IPS-15b (cell line): ENCODE measurements around the gene B3GAT1.

Source experiments
- H3K27me3 ChIP-seq: one replicate; pipeline ENCODE4 v1.6.1; 2013; ENCODE audit warnings: low read length; ENCODE audit not compliant: control insufficient read depth, insufficient read depth
- H3K36me3 ChIP-seq: one replicate; pipeline ENCODE4 v1.6.1; 2013; ENCODE audit warnings: low read length; ENCODE audit not compliant: control insufficient read depth, insufficient read depth
- H3K4me1 ChIP-seq: one replicate; pipeline ENCODE4 v1.6.1; 2013; ENCODE audit warnings: mild to moderate bottlenecking, low read length; ENCODE audit not compliant: control insufficient read depth, insufficient read depth
- H3K4me3 ChIP-seq: one replicate; pipeline ENCODE4 v1.5.1; 2013; ENCODE audit warnings: low read depth, low read length
- H3K9ac ChIP-seq: one replicate; pipeline ENCODE4 v1.6.1; 2013; ENCODE audit warnings: low read depth, mild to moderate bottlenecking, low read length
- H3K9me3 ChIP-seq: one replicate; pipeline ENCODE4 v1.6.1; 2013; ENCODE audit warnings: mild to moderate bottlenecking, low read length; ENCODE audit not compliant: control insufficient read depth, insufficient read depth

B3GAT1 gene

DNA sequence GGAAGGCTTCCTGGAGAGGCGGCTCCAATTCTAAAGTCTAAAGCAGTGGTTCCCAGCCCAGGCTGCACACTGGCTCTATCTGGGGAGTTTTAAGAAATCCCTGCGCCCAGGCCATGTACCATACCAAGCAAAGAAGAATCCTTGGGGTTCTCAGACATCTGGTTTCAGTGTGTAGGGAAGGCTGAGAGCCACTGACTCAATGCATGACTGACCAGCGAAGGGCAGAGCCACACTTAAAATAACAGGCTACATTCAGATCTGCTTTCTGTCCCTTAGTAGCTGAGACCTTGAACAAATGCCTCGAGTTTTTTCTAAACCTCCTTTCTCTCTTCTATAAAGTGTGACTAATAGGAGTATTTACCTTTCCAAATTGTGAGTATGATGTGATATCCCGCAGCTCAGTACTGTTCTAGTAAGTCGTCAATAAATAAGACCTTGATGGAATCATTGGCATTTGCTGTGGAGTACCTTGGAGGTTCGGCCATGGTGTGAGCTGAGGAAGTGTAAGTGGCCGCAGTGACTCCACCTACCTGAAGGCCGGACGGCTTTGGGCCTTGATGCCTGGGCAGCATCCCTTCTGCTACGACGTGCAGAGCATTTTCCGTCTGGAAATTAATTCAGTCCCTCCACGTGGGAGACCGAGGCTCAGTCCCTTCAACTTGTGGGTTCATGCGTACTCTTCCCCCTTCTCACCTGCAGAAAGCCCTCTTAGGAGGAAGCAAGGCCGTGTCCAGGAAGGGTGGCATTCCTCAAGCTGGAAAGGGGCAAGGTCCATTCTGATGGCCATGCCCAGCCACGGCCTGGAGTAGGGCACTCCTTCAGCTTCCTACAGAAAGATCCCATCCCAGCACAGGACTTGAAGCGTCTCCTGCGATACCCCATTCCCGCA, 55.1 kb downstream of the B3GAT1 start:
- Histone ChIP-seq H3K4me1 (no peaks in the 10 kb centered on the region), H3K36me3 (no peaks in the 10 kb centered on the region), H3K4me3 (no peak overlapping the region), H3K9ac (no peak overlapping the region), H3K9me3 (no peaks in the 10 kb centered on the region), H3K27me3 (no peaks in the 10 kb centered on the region)

DNA sequence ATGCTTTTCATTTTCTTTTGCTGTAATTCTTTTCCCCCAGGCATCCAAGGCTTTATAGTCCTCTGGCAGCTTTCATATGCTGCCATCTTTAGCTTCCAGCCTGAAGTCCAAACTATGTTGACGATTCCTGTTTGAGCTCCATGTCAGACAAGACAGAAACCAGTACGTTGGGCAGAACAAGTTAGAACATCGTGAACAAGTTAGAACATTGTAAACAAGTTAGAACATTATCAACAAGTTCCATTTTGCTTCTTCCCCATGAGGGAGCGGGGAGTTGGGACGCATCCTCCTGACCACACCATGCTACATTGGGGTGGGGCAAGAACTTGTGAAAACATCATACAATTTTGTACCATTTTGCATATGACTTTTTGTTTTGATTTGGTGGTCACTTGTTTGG, 56.4 kb downstream of the B3GAT1 start:
- Histone ChIP-seq H3K4me3 (no peak overlapping the region), H3K4me1 (no peaks in the 10 kb centered on the region), H3K9ac (no peak overlapping the region), H3K9me3 (no peaks in the 10 kb centered on the region), H3K36me3 (no peaks in the 10 kb centered on the region), H3K27me3 (no peaks in the 10 kb centered on the region)

DNA sequence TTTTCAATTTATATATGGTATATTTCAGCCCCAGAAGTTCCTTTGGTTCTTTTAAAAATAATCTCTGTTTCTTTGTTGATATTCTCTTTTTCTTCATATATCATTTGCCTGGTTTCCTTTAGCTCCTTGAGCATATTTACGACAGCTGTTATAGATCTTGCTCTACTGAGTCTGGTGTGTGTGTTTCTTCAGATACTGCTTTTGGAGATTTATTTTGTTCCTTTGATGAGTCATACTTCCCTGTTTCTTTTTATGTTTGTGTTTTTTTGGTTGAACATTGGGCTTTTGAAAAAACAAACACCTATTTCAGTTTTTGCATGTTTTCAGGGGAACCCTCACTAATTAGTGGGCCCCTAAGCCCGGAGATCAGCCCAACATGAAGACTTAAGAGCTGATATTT, 56.9 kb downstream of the B3GAT1 start:
- Histone ChIP-seq H3K4me3 (no peak overlapping the region), H3K9ac (no peak overlapping the region), H3K4me1 (no peaks in the 10 kb centered on the region), H3K27me3 (no peaks in the 10 kb centered on the region), H3K36me3 (no peaks in the 10 kb centered on the region), H3K9me3 (no peaks in the 10 kb centered on the region)

DNA sequence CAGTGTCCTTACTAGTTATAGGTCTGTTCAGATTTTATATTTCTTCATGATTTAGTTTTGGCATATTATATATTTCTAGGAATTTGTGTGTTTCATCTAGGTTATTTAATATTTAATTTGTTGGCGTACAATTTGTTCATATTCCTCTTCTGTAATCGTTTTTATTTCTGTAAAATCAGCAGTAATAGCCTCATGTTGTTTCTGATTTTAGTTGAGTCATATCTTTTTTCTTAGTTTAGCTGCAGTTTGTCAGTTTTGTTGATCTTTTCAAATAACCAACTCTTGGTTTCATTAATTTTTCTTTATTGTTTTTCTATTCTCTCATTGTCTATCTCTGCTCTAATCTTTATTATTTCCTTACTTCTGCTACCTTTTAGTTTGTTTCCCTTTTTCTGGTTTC, 59.9 kb downstream of the B3GAT1 start:
- Histone ChIP-seq H3K36me3 (no peaks in the 10 kb centered on the region), H3K27me3 (no peaks in the 10 kb centered on the region), H3K9me3 (no peaks in the 10 kb centered on the region), H3K4me1 (no peaks in the 10 kb centered on the region), H3K4me3 (no peak overlapping the region), H3K9ac (no peak overlapping the region)

DNA sequence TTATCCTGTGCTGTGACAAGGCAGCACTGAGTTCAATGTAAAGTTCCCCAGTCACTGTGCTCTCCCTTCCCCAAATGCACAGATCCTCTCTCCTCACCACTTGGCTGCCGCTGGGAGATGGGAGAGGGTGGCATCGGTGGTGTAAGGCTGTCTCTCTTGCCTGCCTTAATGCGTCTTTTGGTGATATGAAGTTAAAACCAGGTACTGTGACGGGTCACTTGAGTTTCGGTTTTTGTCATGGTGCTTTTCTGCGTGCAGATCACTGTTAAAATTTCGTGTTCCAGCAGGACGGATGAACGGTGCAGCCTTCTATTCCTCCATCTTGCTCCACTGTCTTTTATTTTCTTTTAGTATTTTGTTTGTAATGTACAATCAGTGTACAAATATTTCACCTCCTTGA, 61.7 kb downstream of the B3GAT1 start:
- Histone ChIP-seq H3K36me3 (no peaks in the 10 kb centered on the region), H3K4me3 (no peak overlapping the region), H3K9ac (no peak overlapping the region), H3K9me3 (no peaks in the 10 kb centered on the region), H3K4me1 (no peaks in the 10 kb centered on the region), H3K27me3 (no peaks in the 10 kb centered on the region)

DNA sequence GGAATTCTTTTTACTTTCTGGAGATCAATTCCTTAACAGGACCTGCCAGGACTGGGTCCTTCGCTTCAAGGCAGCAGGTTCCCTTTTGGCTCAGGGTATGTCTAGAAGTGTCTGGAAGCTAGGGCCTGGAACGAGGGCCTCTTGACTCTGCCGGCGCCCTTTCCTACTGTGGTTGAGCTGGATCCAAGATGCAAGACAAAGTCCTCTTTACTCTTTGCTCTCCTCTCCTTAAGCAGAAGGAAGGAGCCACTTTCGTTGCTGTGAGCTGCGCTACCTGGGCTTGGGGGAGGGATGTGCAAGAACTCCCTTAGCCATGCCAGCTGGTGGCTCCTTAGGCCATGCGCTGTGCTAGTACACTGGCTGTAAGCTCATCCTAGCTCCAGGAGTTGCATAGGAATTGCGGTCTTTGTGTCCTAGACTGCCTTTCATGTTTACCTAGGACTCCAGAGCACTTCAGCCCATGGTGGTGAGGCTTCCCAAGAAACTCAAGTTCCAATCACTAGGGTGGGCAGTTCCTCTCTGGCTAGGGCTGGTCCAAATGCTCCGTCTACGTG, 62.2 kb downstream of the B3GAT1 start:
- Histone ChIP-seq H3K4me1 (no peaks in the 10 kb centered on the region), H3K9me3 (no peaks in the 10 kb centered on the region), H3K36me3 (no peaks in the 10 kb centered on the region), H3K9ac (no peak overlapping the region), H3K27me3 (no peaks in the 10 kb centered on the region), H3K4me3 (no peak overlapping the region)

DNA sequence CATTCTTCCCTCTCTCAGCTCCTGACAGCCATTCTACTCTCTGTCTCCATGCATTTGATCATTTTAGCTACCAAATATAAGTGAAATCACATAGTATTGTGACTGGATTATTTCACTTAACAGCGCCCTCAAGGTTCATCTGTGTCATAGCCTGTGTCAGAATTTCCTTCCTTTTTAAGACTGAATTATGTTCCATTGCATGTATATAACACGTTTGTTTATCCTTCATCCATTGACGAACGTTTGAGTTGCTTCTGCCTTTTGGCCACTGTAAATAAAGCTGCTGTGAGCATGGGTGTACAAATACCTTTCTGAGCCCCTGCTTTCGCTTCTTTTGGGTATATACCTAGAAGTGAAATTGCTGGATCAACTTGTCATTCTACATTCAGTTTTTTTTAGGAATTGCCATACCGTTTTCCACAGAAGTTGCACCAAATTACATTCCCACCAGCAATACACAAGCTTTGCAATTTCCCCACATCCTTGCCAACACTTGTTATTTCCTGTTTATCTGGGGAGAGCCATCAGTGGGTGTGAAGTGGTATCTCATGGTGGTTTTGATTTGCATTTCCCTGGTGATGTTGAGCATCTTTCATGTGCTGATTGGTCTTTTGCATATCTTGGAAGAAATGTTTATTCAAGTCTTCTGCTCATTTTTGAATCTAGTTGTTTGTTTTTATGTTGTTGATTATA, 62.8 kb downstream of the B3GAT1 start:
- no peaks in the 10 kb centered on the region for H3K27me3 ChIP-seq
- H3K4me3 ChIP-seq: no peak overlapping the region
- H3K9me3 ChIP-seq: no peaks in the 10 kb centered on the region
- H3K4me1 ChIP-seq: no peaks in the 10 kb centered on the region
- H3K9ac ChIP-seq: no peak overlapping the region
- no peaks in the 10 kb centered on the region for H3K36me3 ChIP-seq

DNA sequence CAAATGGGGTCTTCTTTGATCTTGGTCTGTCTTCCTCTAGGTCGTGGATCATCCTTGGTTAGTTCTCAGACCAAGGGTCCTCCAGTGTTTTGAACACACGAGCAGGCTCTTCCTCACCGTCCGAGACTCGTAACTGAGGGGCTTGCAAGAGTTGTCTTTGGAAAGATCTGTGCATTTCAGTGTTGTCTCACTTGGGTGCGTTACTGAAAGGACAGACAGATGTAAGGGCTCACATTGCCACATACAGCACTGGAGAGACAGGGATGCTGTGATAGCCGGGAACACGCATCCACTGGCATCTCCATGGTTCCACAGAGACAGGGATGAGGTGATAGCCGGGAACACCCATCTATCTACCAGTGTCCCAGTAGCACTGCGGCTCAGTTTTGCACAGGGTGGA, 64.6 kb downstream of the B3GAT1 start:
- Histone ChIP-seq H3K9me3 (no peaks in the 10 kb centered on the region), H3K4me3 (no peak overlapping the region), H3K27me3 (no peaks in the 10 kb centered on the region), H3K36me3 (no peaks in the 10 kb centered on the region), H3K9ac (no peak overlapping the region), H3K4me1 (no peaks in the 10 kb centered on the region)

DNA sequence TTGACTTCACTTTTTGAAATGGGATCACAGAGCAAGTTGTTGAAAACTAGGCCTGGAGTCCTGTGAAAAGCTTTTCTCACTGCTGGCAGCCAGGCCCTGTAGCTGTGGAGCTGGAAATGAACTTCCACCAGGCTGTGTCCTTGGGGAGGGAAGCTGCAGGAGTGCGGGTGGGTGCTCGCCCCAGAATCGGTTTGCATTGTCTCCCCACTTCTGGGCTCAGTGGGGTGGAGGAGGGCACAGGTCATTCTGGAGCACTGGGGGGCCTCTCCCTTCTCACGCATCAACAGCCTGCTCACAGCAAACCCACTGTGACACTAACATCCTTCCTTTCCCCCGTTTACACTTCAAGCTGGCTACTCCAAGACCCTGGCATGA, 65.1 kb downstream of the B3GAT1 start:
- Histone ChIP-seq H3K4me3 (no peak overlapping the region), H3K27me3 (no peaks in the 10 kb centered on the region), H3K9ac (no peak overlapping the region), H3K4me1 (no peaks in the 10 kb centered on the region), H3K36me3 (no peaks in the 10 kb centered on the region), H3K9me3 (no peaks in the 10 kb centered on the region)

DNA sequence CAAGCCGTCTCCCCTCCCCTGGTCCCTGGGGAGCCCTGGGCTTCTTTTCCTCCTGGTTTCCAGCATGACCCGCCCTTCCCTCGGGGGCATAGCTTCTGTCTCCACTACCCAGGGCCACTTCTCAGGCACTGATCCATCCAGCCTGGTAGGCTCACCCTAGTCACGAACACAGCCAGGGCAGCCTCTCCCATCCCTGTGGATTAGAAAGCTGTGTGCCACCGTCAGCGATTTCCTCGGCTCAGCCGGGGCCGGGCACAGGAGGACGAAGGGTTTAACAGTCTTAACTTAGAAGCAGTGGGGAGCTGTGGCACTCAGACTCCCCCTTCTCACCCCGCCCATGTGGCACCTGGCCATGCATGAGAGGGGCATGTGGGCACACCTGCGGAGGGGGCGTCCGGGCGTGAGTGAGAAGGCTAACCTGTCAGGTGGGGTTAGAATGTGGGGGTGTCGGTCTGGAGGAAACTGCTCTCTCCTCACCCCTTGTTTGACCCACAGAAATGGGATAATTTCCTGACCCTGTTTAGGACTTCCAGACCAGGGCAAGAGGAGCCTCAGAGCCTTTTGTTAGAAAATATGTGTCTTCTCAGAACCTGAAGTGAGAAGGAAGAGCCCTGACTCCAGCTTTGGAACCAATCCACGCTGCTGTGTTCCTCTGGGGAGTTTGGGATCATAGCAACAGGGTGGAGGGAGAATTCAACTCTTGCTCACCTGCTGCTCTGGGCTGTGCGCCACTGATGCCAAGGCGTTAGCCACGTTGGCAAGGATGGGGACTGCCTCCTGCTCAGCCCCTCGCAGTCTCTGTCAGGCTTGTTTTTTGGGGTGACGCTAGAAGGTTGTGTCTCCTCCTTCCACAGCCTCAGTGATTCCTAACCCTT, 65.7 kb downstream of the B3GAT1 start:
- Histone ChIP-seq H3K4me1 (no peaks in the 10 kb centered on the region), H3K9ac (no peak overlapping the region), H3K27me3 (no peaks in the 10 kb centered on the region), H3K9me3 (no peaks in the 10 kb centered on the region), H3K4me3 (no peak overlapping the region), H3K36me3 (no peaks in the 10 kb centered on the region)

DNA sequence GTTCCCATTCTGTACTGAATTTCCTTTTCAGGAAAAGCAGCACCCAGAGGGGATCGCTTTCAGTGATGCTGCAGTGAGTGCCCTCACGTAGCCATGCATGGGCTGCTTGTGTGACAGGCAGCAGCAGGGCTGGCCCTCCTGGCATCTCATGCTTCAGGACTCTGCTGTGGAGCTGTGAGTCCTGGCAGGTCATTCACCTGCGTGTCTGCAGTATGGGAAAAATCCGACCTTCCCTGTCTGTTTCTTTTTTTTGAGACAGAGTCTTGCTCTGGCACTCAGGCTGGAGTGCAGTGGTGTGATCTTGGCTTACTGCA, 66.8 kb downstream of the B3GAT1 start:
- H3K9ac ChIP-seq: no peak overlapping the region
- no peaks in the 10 kb centered on the region for H3K9me3 ChIP-seq
- no peaks in the 10 kb centered on the region for H3K27me3 ChIP-seq
- H3K4me3 ChIP-seq: no peak overlapping the region
- no peaks in the 10 kb centered on the region for H3K36me3 ChIP-seq
- no peaks in the 10 kb centered on the region for H3K4me1 ChIP-seq
